ENCODE data around the gene PEX26.
"Not testable (repeated sequence)": the region's sequence is repeated elsewhere in the genome, so short reads cannot be mapped to it uniquely, and the experiment has no call there.

PEX26 gene

GRCh38 chr22:18071307-18071967 is 6.4 kb upstream of the PEX26 start:
- DNase-seq (ENCODE audit: low read depth) = not testable (repeated sequence)

- no peak for DNase-seq (ENCODE audit: low read depth)
Measured at GRCh38 chr22:18071968-18072310, 5.9 kb upstream of the PEX26 start.

- no peak for DNase-seq (ENCODE audit: low read depth)
Measured at GRCh38 chr22:18073467-18073866, 4.3 kb upstream of the PEX26 start.

- DNase-seq (ENCODE audit: low read depth) = not testable (repeated sequence)
Measured at GRCh38 chr22:18073927-18074326, 3.9 kb upstream of the PEX26 start.

GRCh38 chr22:18075101-18075719 is 2.6 kb upstream of the PEX26 start:
- no peak for DNase-seq (ENCODE audit: low read depth)

- DNase-seq (ENCODE audit: low read depth) = peak; percentile 66
Measured at GRCh38 chr22:18075720-18076497, 1.9 kb upstream of the PEX26 start.

- no peak for DNase-seq (ENCODE audit: low read depth)
Measured at GRCh38 chr22:18077087-18077638, 627 bp upstream of the PEX26 start.

- DNase-seq (ENCODE audit: low read depth) = no peak
Measured at GRCh38 chr22:18078329-18079041, 695 bp downstream of the PEX26 start.

- no peak for DNase-seq (ENCODE audit: low read depth)
Measured at GRCh38 chr22:18079706-18080233, 2.0 kb downstream of the PEX26 start.

- DNase-seq (ENCODE audit: low read depth) = no peak
Measured at GRCh38 chr22:18081416-18081815, 3.6 kb downstream of the PEX26 start.

- DNase-seq (ENCODE audit: low read depth) = no peak
Measured at GRCh38 chr22:18082467-18082866, 4.7 kb downstream of the PEX26 start.

GRCh38 chr22:18083406-18083805 is 5.6 kb downstream of the PEX26 start:
- DNase-seq (ENCODE audit: low read depth) = no peak

GRCh38 chr22:18085188-18085587 is 7.4 kb downstream of the PEX26 start:
- no peak for DNase-seq (ENCODE audit: low read depth)

- no peak for DNase-seq (ENCODE audit: low read depth)
Measured at GRCh38 chr22:18087350-18087855, 9.6 kb downstream of the PEX26 start.

- no peak for DNase-seq (ENCODE audit: low read depth)
Measured at GRCh38 chr22:18088825-18089568, 11.2 kb downstream of the PEX26 start.

GRCh38 chr22:18090286-18090685 is 12.5 kb downstream of the PEX26 start:
- no peak for DNase-seq (ENCODE audit: low read depth)

- no peak for DNase-seq (ENCODE audit: low read depth)
Measured at GRCh38 chr22:18091478-18091877, 13.7 kb downstream of the PEX26 start.

- DNase-seq (ENCODE audit: low read depth) = no peak
Measured at GRCh38 chr22:18091916-18092526, 14.2 kb downstream of the PEX26 start.

- DNase-seq (ENCODE audit: low read depth) = no peak
Measured at GRCh38 chr22:18093661-18094060, 15.9 kb downstream of the PEX26 start.

GRCh38 chr22:18095101-18095805 is 17.5 kb downstream of the PEX26 start:
- no peak for DNase-seq (ENCODE audit: low read depth)

All from HS-27A (cell line).